GM23338 (cell line): ENCODE data around the gene POU5F1. TPM values are rescaled to one million over a fixed set of nuclear protein-coding genes. Genes with fewer than 3 reads are reported as not detected.
A peak's percentile ranks its signal among the peaks of the same experiment; 100 is the strongest.

ENCODE experiments used
- ATAC-seq: fragments of 200-7000 bp; cut with Tn5 transposase; 3 replicates; pipeline ENCODE4 v1.9.1; 2020
- DNase-seq: peaks from one replicate; pipeline ENCODE4 v3.0.0-alpha.2; 2015; ENCODE audit warnings: low spot score
- H2AFZ ChIP-seq: fragments of 200-600 bp; sonication (generic); 2 replicates; pipeline ENCODE4 v1.8.0; 2016; ENCODE audit warnings: antibody characterized with exemption, mild to moderate bottlenecking, moderate library complexity
- H3F3A ChIP-seq: fragments of 200-600 bp; sonication (generic); replicated peaks from 2 replicates; pipeline ENCODE4 v1.8.0; 2017; ENCODE audit warnings: antibody characterized with exemption, mixed run types, low read depth
- H3K27ac ChIP-seq: fragments of 200-600 bp; sonication (generic); 2 replicates; pipeline ENCODE4 v1.6.1; 2016; ENCODE audit warnings: low read depth
- H3K27me3 ChIP-seq: fragments of 200-600 bp; sonication (generic); 2 replicates; pipeline ENCODE4 v1.8.0; 2016; ENCODE audit warnings: mild to moderate bottlenecking, mixed run types, moderate library complexity; ENCODE audit not compliant: insufficient read depth
- H3K36me3 ChIP-seq: fragments of 200-600 bp; sonication (generic); 2 replicates; pipeline ENCODE4 v1.8.0; 2016; ENCODE audit warnings: mild to moderate bottlenecking; ENCODE audit not compliant: insufficient read depth
- H3K4me1 ChIP-seq: fragments of 200-600 bp; sonication (generic); 2 replicates; pipeline ENCODE4 v1.8.0; 2016; ENCODE audit warnings: mild to moderate bottlenecking, moderate library complexity; ENCODE audit not compliant: insufficient read depth
- H3K4me2 ChIP-seq: fragments of 200-600 bp; sonication (generic); 2 replicates; pipeline ENCODE4 v1.7.1; 2017; ENCODE audit warnings: mixed run types
- H3K4me3 ChIP-seq: fragments of 200-600 bp; sonication (generic); 2 replicates; pipeline ENCODE4 v1.6.1; 2016; ENCODE audit warnings: mixed run types
- H3K79me2 ChIP-seq: fragments of 200-600 bp; sonication (generic); replicated peaks from 2 replicates; pipeline ENCODE4 v1.8.0; 2017; ENCODE audit warnings: mild to moderate bottlenecking; ENCODE audit not compliant: insufficient read depth
- H3K9me2 ChIP-seq: fragments of 200-600 bp; sonication (generic); 2 replicates; pipeline ENCODE4 v1.8.0; 2017; ENCODE audit not compliant: insufficient read depth
- H4K20me1 ChIP-seq: fragments of 200-600 bp; sonication (generic); replicated peaks from 2 replicates; pipeline ENCODE4 v1.8.0; 2017; ENCODE audit warnings: mild to moderate bottlenecking; ENCODE audit not compliant: insufficient read depth
- H3K27ac Mint-ChIP-seq: 2 replicates; pipeline ENCODE4 v1.8.0; 2020; ENCODE audit warnings: inconsistent platforms, mild to moderate bottlenecking, moderate library complexity, mixed read lengths
- H3K27me3 Mint-ChIP-seq: 3 replicates; pipeline ENCODE4 v1.8.0; 2022; ENCODE audit warnings: low read depth, mild to moderate bottlenecking, moderate library complexity, mixed read lengths, inconsistent platforms; ENCODE audit not compliant: insufficient read depth, poor library complexity
- H3K36me3 Mint-ChIP-seq: 3 replicates; pipeline ENCODE4 v1.8.0; 2021; ENCODE audit warnings: low read depth, mild to moderate bottlenecking, inconsistent platforms, moderate library complexity, mixed read lengths
- H3K4me1 Mint-ChIP-seq: 3 replicates; pipeline ENCODE4 v1.8.0; 2020; ENCODE audit warnings: mild to moderate bottlenecking, inconsistent platforms, mixed read lengths
- H3K4me3 Mint-ChIP-seq: 3 replicates; pipeline ENCODE4 v1.8.0; 2021; ENCODE audit warnings: moderate library complexity, mild to moderate bottlenecking, inconsistent platforms, mixed read lengths
- H3K9me3 Mint-ChIP-seq: 3 replicates; pipeline ENCODE4 v1.8.0; 2020; ENCODE audit warnings: moderate library complexity, mild to moderate bottlenecking, inconsistent platforms, mixed read lengths
- CTCF ChIP-seq, 2 experiments: fragments of 200-600 bp in 1 of 2; sonication (generic) in 1 of 2; conservative IDR thresholded peaks; 2 replicates each; pipeline versions ENCODE4 v1.5.1 to v1.6.1; 2016 to 2017; ENCODE audit warnings: antibody characterized with exemption in 2 of 2, low read depth in 2 of 2, mild to moderate bottlenecking in 2 of 2, moderate library complexity in 1 of 2
- EZH2 ChIP-seq: fragments of 200-600 bp; sonication (generic); IDR thresholded peaks from one replicate; pipeline ENCODE4 v1.8.0; 2017; ENCODE audit warnings: antibody characterized with exemption, mild to moderate bottlenecking, low read depth; ENCODE audit not compliant: unreplicated experiment
- EZH2phosphoT487 ChIP-seq: fragments of 200-600 bp; sonication (generic); IDR thresholded peaks from one replicate; pipeline ENCODE4 v1.8.1; 2018; ENCODE audit warnings: antibody characterized with exemption; ENCODE audit not compliant: unreplicated experiment
- NANOG ChIP-seq: IDR thresholded peaks from 2 replicates; pipeline ENCODE4 v1.6.1; 2016; ENCODE audit warnings: antibody characterized with exemption, borderline replicate concordance
- POLR2AphosphoS5 ChIP-seq: IDR thresholded peaks from 2 replicates; pipeline ENCODE4 v1.6.1; 2016; ENCODE audit warnings: antibody characterized with exemption, low read depth
- STAT1 ChIP-seq: IDR thresholded peaks from one replicate; pipeline ENCODE4 v1.6.1; 2016; ENCODE audit warnings: antibody characterized with exemption; ENCODE audit not compliant: unreplicated experiment
- ZNF114 ChIP-seq: fragments of 250-450 bp; sonication (Bioruptor Pico); IDR thresholded peaks from 2 replicates; pipeline ENCODE4 v1.5.0; 2020; ENCODE audit warnings: mild to moderate bottlenecking, moderate library complexity
- ZNF331 ChIP-seq: fragments of 250-450 bp; sonication (Bioruptor Pico); IDR thresholded peaks from 2 replicates; pipeline ENCODE4 v1.5.0; 2020; ENCODE audit warnings: low read depth, mild to moderate bottlenecking, moderate library complexity
- ZNF462 ChIP-seq: fragments of 250-450 bp; sonication (Bioruptor Pico); IDR thresholded peaks from 2 replicates; pipeline ENCODE4 v1.5.0; 2020; ENCODE audit warnings: mild to moderate bottlenecking, moderate library complexity
- polyA plus RNA-seq: library from polyadenylated mRNA; unstranded; fragments of >200 nt; fragmentation: Nextera tagmentation; extraction: Ambion mirVana; gene quantifications from 2 replicates; pipeline ENCODE4 v1.2.1, GENCODE V29; 2016
- total RNA-seq: library from RNA; depleted of rRNA; stranded (reverse); fragments of >200 nt; shearing (Covaris generic); gene quantifications from 2 replicates; pipeline ENCODE4 v1.2.3, GENCODE V29; 2014

The POU5F1 gene
- total and polyA plus RNA-seq, 2 experiments from 2014 or later = 1,839 to 3,419 TPM

DNA sequence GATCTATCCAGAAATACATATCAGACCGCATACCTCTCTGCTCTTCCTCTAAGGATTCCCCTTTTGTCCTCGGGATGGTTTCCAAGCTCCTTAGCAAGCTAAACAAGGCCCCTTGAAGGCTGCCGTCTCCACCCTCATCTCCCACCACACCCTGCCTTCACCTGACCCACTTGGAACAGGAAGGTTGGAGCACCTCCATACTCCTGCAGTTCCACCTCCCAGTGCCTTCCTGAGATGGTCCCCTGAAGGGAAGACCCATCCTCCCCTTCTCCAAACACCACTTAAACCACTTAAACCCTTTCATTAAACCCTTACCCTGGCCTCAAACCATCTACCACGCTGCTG lies 8.5 kb upstream of the POU5F1 start (continued):
- no peak for TF ChIP-seq EZH2phosphoT487
- TF ChIP-seq ZNF114 = no peak
- no peak for TF ChIP-seq EZH2
- TF ChIP-seq NANOG = no peak
- TF ChIP-seq STAT1 = no peak
- TF ChIP-seq CTCF (conservative IDR thresholded peaks at IDR 0.05; ENCODE audit: low read depth in 2 of 2) = no peak
- TF ChIP-seq ZNF331 (CRISPR knock-in tag) = no peak
- no peak for TF ChIP-seq POLR2AphosphoS5

- no peak for ATAC-seq
- peaks cover 13% of the 10 kb centered on the region for H3K36me3 Mint-ChIP-seq
- Histone ChIP-seq H3K79me2 (peaks cover 18% of the 10 kb centered on the region), H3F3A (peaks cover 5% of the 10 kb centered on the region), H2AFZ (no peak overlapping the region), H3K4me1 (peaks cover 35% of the 10 kb centered on the region), H3K4me3 (no peak overlapping the region), H3K27me3 (no peaks in the 10 kb centered on the region), H3K27ac (no peak overlapping the region), H3K4me2 (no peak overlapping the region), H4K20me1 (no peaks in the 10 kb centered on the region), H3K9me2 (no peaks in the 10 kb centered on the region), H3K36me3 (no peaks in the 10 kb centered on the region; the same call in 1 of the 2 replicates)
- no peak overlapping the region for H3K4me3 Mint-ChIP-seq
- peaks cover 11% of the 10 kb centered on the region for H3K27me3 Mint-ChIP-seq
- TF ChIP-seq EZH2phosphoT487 (no peak), POLR2AphosphoS5 (no peak), ZNF114 (no peak), STAT1 (no peak), ZNF331 (CRISPR knock-in tag) (no peak), NANOG (no peak)
- no peak for DNase-seq
- H3K4me1 Mint-ChIP-seq = peaks cover 46% of the 10 kb centered on the region
- H3K9me3 Mint-ChIP-seq = no peaks in the 10 kb centered on the region
- no peak overlapping the region for H3K27ac Mint-ChIP-seq
Observed at GRCh38 chr6:31178143-31179041, 7.9 kb upstream of the POU5F1 start.

- H3F3A ChIP-seq = peaks cover 14% of the 10 kb centered on the region
- peaks cover 57% of the 10 kb centered on the region for H3K4me1 Mint-ChIP-seq
- peak overlapping the region; percentile 68; the same call in 1 of the 2 replicates for H3K27ac Mint-ChIP-seq
- H3K27ac ChIP-seq = no peak overlapping the region
- no peaks in the 10 kb centered on the region for H3K27me3 ChIP-seq
- no peak overlapping the region for H3K4me2 ChIP-seq
- H3K9me2 ChIP-seq = no peaks in the 10 kb centered on the region
- DNase-seq (no peak), ATAC-seq (no peak)
- H3K4me3 ChIP-seq = no peak overlapping the region
- H3K79me2 ChIP-seq = peaks cover 21% of the 10 kb centered on the region
- H2AFZ ChIP-seq = no peak overlapping the region
- H3K36me3 Mint-ChIP-seq = peaks cover 13% of the 10 kb centered on the region
- no peaks in the 10 kb centered on the region for H3K9me3 Mint-ChIP-seq
- peaks cover 36% of the 10 kb centered on the region for H3K4me1 ChIP-seq
- no peaks in the 10 kb centered on the region for H4K20me1 ChIP-seq
- peak overlapping the region; percentile 8; the same call in 1 of the 3 replicates for H3K4me3 Mint-ChIP-seq
- peaks cover 30% of the 10 kb centered on the region for H3K27me3 Mint-ChIP-seq
- no peaks in the 10 kb centered on the region for H3K36me3 ChIP-seq
- TF ChIP-seq STAT1 (no peak), POLR2AphosphoS5 (no peak), ZNF462 (no peak), ZNF331 (CRISPR knock-in tag) (no peak), EZH2 (no peak), ZNF114 (no peak)
Observed at GRCh38 chr6:31175971-31176370, 5.5 kb upstream of the POU5F1 start.
